ENCODE measurements around the gene TOPAZ1.

- TF ChIP-seq, protein P1, sequence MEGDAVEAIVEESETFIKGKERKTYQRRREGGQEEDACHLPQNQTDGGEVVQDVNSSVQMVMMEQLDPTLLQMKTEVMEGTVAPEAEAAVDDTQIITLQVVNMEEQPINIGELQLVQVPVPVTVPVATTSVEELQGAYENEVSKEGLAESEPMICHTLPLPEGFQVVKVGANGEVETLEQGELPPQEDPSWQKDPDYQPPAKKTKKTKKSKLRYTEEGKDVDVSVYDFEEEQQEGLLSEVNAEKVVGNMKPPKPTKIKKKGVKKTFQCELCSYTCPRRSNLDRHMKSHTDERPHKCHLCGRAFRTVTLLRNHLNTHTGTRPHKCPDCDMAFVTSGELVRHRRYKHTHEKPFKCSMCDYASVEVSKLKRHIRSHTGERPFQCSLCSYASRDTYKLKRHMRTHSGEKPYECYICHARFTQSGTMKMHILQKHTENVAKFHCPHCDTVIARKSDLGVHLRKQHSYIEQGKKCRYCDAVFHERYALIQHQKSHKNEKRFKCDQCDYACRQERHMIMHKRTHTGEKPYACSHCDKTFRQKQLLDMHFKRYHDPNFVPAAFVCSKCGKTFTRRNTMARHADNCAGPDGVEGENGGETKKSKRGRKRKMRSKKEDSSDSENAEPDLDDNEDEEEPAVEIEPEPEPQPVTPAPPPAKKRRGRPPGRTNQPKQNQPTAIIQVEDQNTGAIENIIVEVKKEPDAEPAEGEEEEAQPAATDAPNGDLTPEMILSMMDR (IDR thresholded peaks at IDR 0.05; ENCODE audit: poor library complexity): no peak
- no peak for TF ChIP-seq EZH2phosphoT487 (IDR thresholded peaks at IDR 0.05; ENCODE audit: low read depth, severe bottlenecking, unreplicated experiment)
- TF ChIP-seq EZH2 (IDR thresholded peaks at IDR 0.05; ENCODE audit: borderline replicate concordance): no peak
Measured at GRCh38 chr3:44343421-44343820, 101.7 kb downstream of the TOPAZ1 start.

Data from hepatocyte (in vitro differentiated cells).